Endothelial cell of umbilical vein (primary cell): ENCODE data around the gene PNPLA2.

ENCODE experiments used
- EZH2 ChIP-seq: IDR thresholded peaks from 2 replicates; pipeline ENCODE4 v1.6.1; 2012; ENCODE audit warnings: borderline replicate concordance, low read depth, mild to moderate bottlenecking, moderate library complexity, low read length, inconsistent platforms; ENCODE audit not compliant: severe bottlenecking
- TF ChIP-seq, protein P1 (sequence below), 2 donors: IDR thresholded peaks; 1 replicate in 1 of 2; 2 replicates in 1 of 2; pipeline ENCODE4 v1.5.1; 2011; ENCODE audit warnings: low read length in 2 of 2, mild to moderate bottlenecking in 2 of 2, moderate library complexity in 2 of 2, control low read depth in 1 of 2, inconsistent platforms in 1 of 2, low read depth in 1 of 2; ENCODE audit not compliant: insufficient read depth in 1 of 2; ENCODE audit errors: extremely low read depth in 1 of 2
- TF ChIP-seq, protein P2 (sequence below): IDR thresholded peaks from 2 replicates; pipeline ENCODE4 v1.6.1; 2011; ENCODE audit not compliant: insufficient read depth, insufficient read length

DNA sequence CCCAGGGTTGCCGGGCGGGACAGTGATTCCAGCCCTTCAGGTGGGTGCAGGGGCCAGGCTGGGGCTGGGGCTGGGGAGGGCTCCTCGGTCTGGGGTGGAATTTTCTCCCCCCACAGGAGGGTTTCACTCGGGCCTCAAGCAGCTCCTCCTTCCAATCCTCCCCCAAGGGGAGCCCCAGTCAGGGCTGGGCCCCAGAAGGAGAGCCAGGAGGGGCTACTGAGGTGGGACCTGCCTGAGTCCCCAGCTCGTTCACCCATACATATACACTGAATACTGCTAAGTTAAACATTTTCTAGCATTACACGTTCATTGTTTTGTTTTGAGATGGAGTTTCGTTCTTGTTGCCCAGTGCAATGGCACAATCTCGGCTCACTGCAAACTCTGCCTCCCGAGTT is 7.5 kb downstream of the PNPLA2 start:
- TF ChIP-seq, protein P1, sequence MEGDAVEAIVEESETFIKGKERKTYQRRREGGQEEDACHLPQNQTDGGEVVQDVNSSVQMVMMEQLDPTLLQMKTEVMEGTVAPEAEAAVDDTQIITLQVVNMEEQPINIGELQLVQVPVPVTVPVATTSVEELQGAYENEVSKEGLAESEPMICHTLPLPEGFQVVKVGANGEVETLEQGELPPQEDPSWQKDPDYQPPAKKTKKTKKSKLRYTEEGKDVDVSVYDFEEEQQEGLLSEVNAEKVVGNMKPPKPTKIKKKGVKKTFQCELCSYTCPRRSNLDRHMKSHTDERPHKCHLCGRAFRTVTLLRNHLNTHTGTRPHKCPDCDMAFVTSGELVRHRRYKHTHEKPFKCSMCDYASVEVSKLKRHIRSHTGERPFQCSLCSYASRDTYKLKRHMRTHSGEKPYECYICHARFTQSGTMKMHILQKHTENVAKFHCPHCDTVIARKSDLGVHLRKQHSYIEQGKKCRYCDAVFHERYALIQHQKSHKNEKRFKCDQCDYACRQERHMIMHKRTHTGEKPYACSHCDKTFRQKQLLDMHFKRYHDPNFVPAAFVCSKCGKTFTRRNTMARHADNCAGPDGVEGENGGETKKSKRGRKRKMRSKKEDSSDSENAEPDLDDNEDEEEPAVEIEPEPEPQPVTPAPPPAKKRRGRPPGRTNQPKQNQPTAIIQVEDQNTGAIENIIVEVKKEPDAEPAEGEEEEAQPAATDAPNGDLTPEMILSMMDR (IDR thresholded peaks at IDR 0.05; ENCODE audit: extremely low read depth in 1 of 2, insufficient read depth in 1 of 2, low read depth in 1 of 2, low read length in 2 of 2), result no peak
- TF ChIP-seq EZH2, result no peak
- TF ChIP-seq, protein P2, sequence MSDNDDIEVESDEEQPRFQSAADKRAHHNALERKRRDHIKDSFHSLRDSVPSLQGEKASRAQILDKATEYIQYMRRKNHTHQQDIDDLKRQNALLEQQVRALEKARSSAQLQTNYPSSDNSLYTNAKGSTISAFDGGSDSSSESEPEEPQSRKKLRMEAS, result no peak
